ENCODE measurements around the gene SAPCD1. TPM values are rescaled to one million over a fixed set of nuclear protein-coding genes. Genes with fewer than 3 reads are reported as not detected.

Gene SAPCD1
- total RNA-seq, 2 experiments from 2014 or later: 13.1 to 18.1 TPM

GRCh38 chr6:31744422-31744821 is 18.0 kb upstream of the SAPCD1 start:
- H3K9me3 Mint-ChIP-seq: no peaks in the 10 kb centered on the region
- no peaks in the 10 kb centered on the region for H3K27me3 Mint-ChIP-seq
- peaks cover 27% of the 10 kb centered on the region for H3K4me1 Mint-ChIP-seq
- ATAC-seq (ENCODE audit: low read depth) (no peak), DNase-seq (no peak)
- peaks cover 36% of the 10 kb centered on the region for H3K36me3 Mint-ChIP-seq
- no peak overlapping the region for H3K4me3 Mint-ChIP-seq
- H3K27ac Mint-ChIP-seq: no peak overlapping the region
- POLR2A ChIA-PET: interaction anchor here (0.7 kb wide), 1 partner anchor 41 kb away, joined by 3 read pairs; no protein-coding TSS in a partner anchor

- Mint-ChIP-seq H3K27me3 (no peaks in the 10 kb centered on the region), H3K9me3 (no peaks in the 10 kb centered on the region), H3K4me1 (peaks cover 3% of the 10 kb centered on the region), H3K4me3 (no peak overlapping the region), H3K27ac (no peak overlapping the region), H3K36me3 (peaks cover 20% of the 10 kb centered on the region)
- POLR2A ChIA-PET: interaction anchor here (0.7 kb wide), 1 partner anchor 13 kb away, joined by 3 read pairs; the partner anchor contains the start of gene CLIC1
- DNase-seq (no peak), ATAC-seq (ENCODE audit: low read depth) (no peak)
These were observed 13.0 kb upstream of the SAPCD1 start for GRCh38 chr6:31749301-31750036.

GRCh38 chr6:31750411-31751022 is 11.9 kb upstream of the SAPCD1 start:
- Mint-ChIP-seq H3K27ac (no peak overlapping the region), H3K36me3 (peaks cover 14% of the 10 kb centered on the region), H3K27me3 (no peaks in the 10 kb centered on the region), H3K9me3 (no peaks in the 10 kb centered on the region), H3K4me3 (no peak overlapping the region), H3K4me1 (peaks cover 3% of the 10 kb centered on the region)
- DNase-seq (no peak), ATAC-seq (ENCODE audit: low read depth) (no peak)
- POLR2A ChIA-PET: no interaction called here

GRCh38 chr6:31752739-31753319 is 9.6 kb upstream of the SAPCD1 start:
- POLR2A ChIA-PET: interaction anchor here (1.1 to 2.4 kb wide), 2 partner anchors 12 to 30 kb away, joined by 8 to 13 read pairs; partner anchors contain the start of genes MPIG6B and MSH5
- peaks cover 12% of the 10 kb centered on the region for H3K36me3 Mint-ChIP-seq
- no peak overlapping the region for H3K4me3 Mint-ChIP-seq
- no peaks in the 10 kb centered on the region for H3K4me1 Mint-ChIP-seq
- H3K27ac Mint-ChIP-seq: no peak overlapping the region
- no peaks in the 10 kb centered on the region for H3K9me3 Mint-ChIP-seq
- ATAC-seq (ENCODE audit: low read depth): no peak
- H3K27me3 Mint-ChIP-seq: no peaks in the 10 kb centered on the region
- no peak for DNase-seq

GRCh38 chr6:31758281-31758680 is 4.2 kb upstream of the SAPCD1 start:
- Mint-ChIP-seq H3K27ac (peak overlapping the region; percentile 53), H3K27me3 (no peaks in the 10 kb centered on the region), H3K9me3 (no peaks in the 10 kb centered on the region), H3K36me3 (peaks cover 21% of the 10 kb centered on the region), H3K4me3 (no peak overlapping the region), H3K4me1 (peaks cover 7% of the 10 kb centered on the region)
- DNase-seq (no peak), ATAC-seq (ENCODE audit: low read depth) (no peak)
- POLR2A ChIA-PET: interaction anchor here (0.6 to 2.0 kb wide), 2 partner anchors 13 to 18 kb away, joined by 3 to 5 read pairs; partner anchors contain the start of gene MSH5

- peak overlapping the region; percentile 56 for H3K27ac Mint-ChIP-seq
- H3K4me3 Mint-ChIP-seq: no peak overlapping the region
- POLR2A ChIA-PET: interaction anchor here (0.5 kb wide), 1 partner anchor 10 kb away, joined by 5 read pairs; no protein-coding TSS in a partner anchor
- no peaks in the 10 kb centered on the region for H3K27me3 Mint-ChIP-seq
- DNase-seq: no peak
- peaks cover 24% of the 10 kb centered on the region for H3K36me3 Mint-ChIP-seq
- H3K4me1 Mint-ChIP-seq: peaks cover 13% of the 10 kb centered on the region
- no peaks in the 10 kb centered on the region for H3K9me3 Mint-ChIP-seq
- no peak for ATAC-seq (ENCODE audit: low read depth)
These were observed 1.7 kb upstream of the SAPCD1 start for GRCh38 chr6:31760790-31761189.

GRCh38 chr6:31761343-31761742 is 1.1 kb upstream of the SAPCD1 start:
- Mint-ChIP-seq H3K4me3 (no peak overlapping the region), H3K4me1 (peaks cover 13% of the 10 kb centered on the region), H3K36me3 (peaks cover 24% of the 10 kb centered on the region), H3K27ac (no peak overlapping the region), H3K9me3 (no peaks in the 10 kb centered on the region), H3K27me3 (no peaks in the 10 kb centered on the region)
- ATAC-seq (ENCODE audit: low read depth) (no peak), DNase-seq (no peak)
- POLR2A ChIA-PET: interaction anchor here (0.5 kb wide), 1 partner anchor 9 kb away, joined by 5 read pairs; no protein-coding TSS in a partner anchor

GRCh38 chr6:31762878-31763618 is 592 bp downstream of the SAPCD1 start:
- H3K36me3 Mint-ChIP-seq: peaks cover 31% of the 10 kb centered on the region
- H3K4me1 Mint-ChIP-seq: peaks cover 16% of the 10 kb centered on the region
- POLR2A ChIA-PET: interaction anchor here (1.3 kb wide), 2 partner anchors 27 to 33 kb away, joined by 3 read pairs; partner anchors contain the start of gene CLIC1
- no peak overlapping the region for H3K27ac Mint-ChIP-seq
- ATAC-seq (ENCODE audit: low read depth) (no peak), DNase-seq (no peak)
- H3K4me3 Mint-ChIP-seq: no peak overlapping the region
- H3K9me3 Mint-ChIP-seq: no peaks in the 10 kb centered on the region
- no peaks in the 10 kb centered on the region for H3K27me3 Mint-ChIP-seq

GRCh38 chr6:31763619-31763940 is 1.1 kb downstream of the SAPCD1 start:
- POLR2A ChIA-PET: interaction anchor here (1.3 kb wide), 2 partner anchors 27 to 34 kb away, joined by 3 read pairs; partner anchors contain the start of gene CLIC1
- peak overlapping the region; percentile 67 for H3K27ac Mint-ChIP-seq

GRCh38 chr6:31764198-31764597 is 1.7 kb downstream of the SAPCD1 start:
- peaks cover 34% of the 10 kb centered on the region for H3K36me3 Mint-ChIP-seq
- no peak for ATAC-seq (ENCODE audit: low read depth)
- H3K27ac Mint-ChIP-seq: no peak overlapping the region
- POLR2A ChIA-PET: interaction anchor here (0.5 to 1.3 kb wide), 4 partner anchors 25 to 65 kb away, joined by 3 read pairs; partner anchors contain the start of genes CLIC1 and MSH5
- H3K27me3 Mint-ChIP-seq: no peaks in the 10 kb centered on the region
- DNase-seq: no peak
- peaks cover 18% of the 10 kb centered on the region for H3K4me1 Mint-ChIP-seq
- no peaks in the 10 kb centered on the region for H3K9me3 Mint-ChIP-seq
- no peak overlapping the region for H3K4me3 Mint-ChIP-seq

More at GRCh38 chr6:31763619-31763940, 1.1 kb downstream of the SAPCD1 start:
- Mint-ChIP-seq H3K4me3 (no peak overlapping the region), H3K4me1 (peaks cover 18% of the 10 kb centered on the region), H3K36me3 (peaks cover 34% of the 10 kb centered on the region), H3K9me3 (no peaks in the 10 kb centered on the region), H3K27me3 (no peaks in the 10 kb centered on the region)
- ATAC-seq (ENCODE audit: low read depth): no peak
- DNase-seq: no peak

- no peak for ATAC-seq (ENCODE audit: low read depth)
- Mint-ChIP-seq H3K4me3 (no peak overlapping the region), H3K9me3 (no peaks in the 10 kb centered on the region), H3K27me3 (no peaks in the 10 kb centered on the region), H3K27ac (no peak overlapping the region), H3K36me3 (peaks cover 29% of the 10 kb centered on the region), H3K4me1 (peaks cover 21% of the 10 kb centered on the region)
- no peak for DNase-seq
- POLR2A ChIA-PET: interaction anchor here (1.0 kb wide), 2 partner anchors 26 to 32 kb away, joined by 3 read pairs; partner anchors contain the start of gene MSH5
These were observed 3.1 kb downstream of the SAPCD1 start for GRCh38 chr6:31765559-31765909.

- ATAC-seq (ENCODE audit: low read depth) (no peak), DNase-seq (no peak)
- POLR2A ChIA-PET: interaction anchor here (1.0 kb wide), 2 partner anchors 27 to 31 kb away, joined by 3 read pairs; partner anchors contain the start of gene MSH5
- Mint-ChIP-seq H3K4me3 (no peak overlapping the region), H3K4me1 (peaks cover 22% of the 10 kb centered on the region), H3K27me3 (no peaks in the 10 kb centered on the region), H3K9me3 (no peaks in the 10 kb centered on the region), H3K27ac (no peak overlapping the region), H3K36me3 (peaks cover 25% of the 10 kb centered on the region)
These were observed 3.7 kb downstream of the SAPCD1 start for GRCh38 chr6:31765910-31766794.

Measured in activated naive CD8-positive, alpha-beta T cell treated with anti-CD3 and anti-CD28 coated beads, Interleukin-2, amount 10 ng/mL, durations not matched to agents 7 days and 5 days (primary cell).